Epidermal melanocyte (primary cell): Measurements from ENCODE around the gene TEX2.
"Not testable (repeated sequence)": the region's sequence is repeated elsewhere in the genome, so short reads cannot be mapped to it uniquely, and the experiment has no call there.

Experiments
- DNase-seq: peaks from one replicate; pipeline ENCODE4 v3.0.0; 2011; ENCODE audit warnings: low spot score; ENCODE audit not compliant: insufficient read length

Gene TEX2

GRCh38 chr17:64145375-64145750 is 117.7 kb downstream of the TEX2 start:
- DNase-seq = no peak

GRCh38 chr17:64139542-64139941 is 123.5 kb downstream of the TEX2 start:
- no peak for DNase-seq

- DNase-seq = no peak
These were observed 124.6 kb downstream of the TEX2 start for GRCh38 chr17:64138441-64138840.

GRCh38 chr17:64135000-64135399 is 128.1 kb downstream of the TEX2 start:
- DNase-seq = no peak

- no peak for DNase-seq
These were observed 128.7 kb downstream of the TEX2 start for GRCh38 chr17:64134216-64134970.

GRCh38 chr17:64133546-64134215 is 129.4 kb downstream of the TEX2 start:
- no peak for DNase-seq

- no peak for DNase-seq
These were observed 131.3 kb downstream of the TEX2 start for GRCh38 chr17:64131606-64132270.

GRCh38 chr17:64130559-64131001 is 132.5 kb downstream of the TEX2 start:
- DNase-seq = peak; percentile 39

GRCh38 chr17:64129765-64130558 is 133.1 kb downstream of the TEX2 start, which contains the start of gene ERN1:
TSS of gene ERN1 (minus strand) at chr17:64130144. CDS start at chr17:64130029, 115 bp downstream.
- peak; percentile 82 for DNase-seq

- no peak for DNase-seq
These were observed 133.6 kb downstream of the TEX2 start for GRCh38 chr17:64129515-64129764.

- peak; percentile 22 for DNase-seq
These were observed 134.1 kb downstream of the TEX2 start for GRCh38 chr17:64128787-64129514.

GRCh38 chr17:64126918-64127317 is 136.1 kb downstream of the TEX2 start:
- DNase-seq = no peak

- no peak for DNase-seq
These were observed 137.1 kb downstream of the TEX2 start for GRCh38 chr17:64125937-64126336.

GRCh38 chr17:64124609-64125008 is 138.5 kb downstream of the TEX2 start:
- DNase-seq = no peak

GRCh38 chr17:64123114-64123513 is 139.9 kb downstream of the TEX2 start:
- no peak for DNase-seq

GRCh38 chr17:64120972-64121786 is 141.9 kb downstream of the TEX2 start:
- not testable (repeated sequence) for DNase-seq

- no peak for DNase-seq
These were observed 142.8 kb downstream of the TEX2 start for GRCh38 chr17:64120159-64120810.

- DNase-seq = no peak
These were observed 144.8 kb downstream of the TEX2 start for GRCh38 chr17:64117981-64118979.
